Omental fat pad (tissue), 4 donors: ENCODE measurements around the gene LRP2BP. TPM values are rescaled to one million over a fixed set of nuclear protein-coding genes. Genes with fewer than 3 reads are reported as not detected.
"Not testable (repeated sequence)": the region's sequence is repeated elsewhere in the genome, so short reads cannot be mapped to it uniquely, and the experiment has no call there.

Experiments
- ATAC-seq: fragments of 150-250 bp; one replicate; pipeline ENCODE4 v1.9.1; 2016; ENCODE audit warnings: mild to moderate bottlenecking, moderate library complexity; ENCODE audit not compliant: low FRiP score
- DNase-seq: peaks from one replicate; pipeline ENCODE4 v3.0.0-alpha.2; 2019; ENCODE audit warnings: low spot score
- small RNA-seq: library from RNA; depleted of rRNA; stranded (forward); fragments of <200 nt; gene quantifications from one replicate; pipeline ENCODE3, GENCODE V24; 2016
- total RNA-seq, 4 donors: library from RNA; depleted of rRNA; stranded (reverse); fragments of >200 nt; gene quantifications; one replicate each; pipeline ENCODE4 v1.1.0, GENCODE V29; 2016
- TF ChIP-seq, protein P1 (sequence below), 3 donors: fragments of 450-650 bp; IDR thresholded peaks; one replicate each; pipeline ENCODE4 v1.5.1; 2016 to 2017; ENCODE audit warnings: antibody characterized with exemption in 3 of 3, mild to moderate bottlenecking in 3 of 3, moderate library complexity in 2 of 3

Gene LRP2BP
- total RNA-seq, 4 donors from 2014 or later, result 0.56 to 4.0 (median 1.7) TPM

- TF ChIP-seq, protein P1, sequence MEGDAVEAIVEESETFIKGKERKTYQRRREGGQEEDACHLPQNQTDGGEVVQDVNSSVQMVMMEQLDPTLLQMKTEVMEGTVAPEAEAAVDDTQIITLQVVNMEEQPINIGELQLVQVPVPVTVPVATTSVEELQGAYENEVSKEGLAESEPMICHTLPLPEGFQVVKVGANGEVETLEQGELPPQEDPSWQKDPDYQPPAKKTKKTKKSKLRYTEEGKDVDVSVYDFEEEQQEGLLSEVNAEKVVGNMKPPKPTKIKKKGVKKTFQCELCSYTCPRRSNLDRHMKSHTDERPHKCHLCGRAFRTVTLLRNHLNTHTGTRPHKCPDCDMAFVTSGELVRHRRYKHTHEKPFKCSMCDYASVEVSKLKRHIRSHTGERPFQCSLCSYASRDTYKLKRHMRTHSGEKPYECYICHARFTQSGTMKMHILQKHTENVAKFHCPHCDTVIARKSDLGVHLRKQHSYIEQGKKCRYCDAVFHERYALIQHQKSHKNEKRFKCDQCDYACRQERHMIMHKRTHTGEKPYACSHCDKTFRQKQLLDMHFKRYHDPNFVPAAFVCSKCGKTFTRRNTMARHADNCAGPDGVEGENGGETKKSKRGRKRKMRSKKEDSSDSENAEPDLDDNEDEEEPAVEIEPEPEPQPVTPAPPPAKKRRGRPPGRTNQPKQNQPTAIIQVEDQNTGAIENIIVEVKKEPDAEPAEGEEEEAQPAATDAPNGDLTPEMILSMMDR (IDR thresholded peaks at IDR 0.05), result no peak
- DNase-seq (no peak), ATAC-seq (no peak)
Measured at GRCh38 chr4:185323606-185324005, 72.1 kb downstream of the LRP2BP start.

DNA sequence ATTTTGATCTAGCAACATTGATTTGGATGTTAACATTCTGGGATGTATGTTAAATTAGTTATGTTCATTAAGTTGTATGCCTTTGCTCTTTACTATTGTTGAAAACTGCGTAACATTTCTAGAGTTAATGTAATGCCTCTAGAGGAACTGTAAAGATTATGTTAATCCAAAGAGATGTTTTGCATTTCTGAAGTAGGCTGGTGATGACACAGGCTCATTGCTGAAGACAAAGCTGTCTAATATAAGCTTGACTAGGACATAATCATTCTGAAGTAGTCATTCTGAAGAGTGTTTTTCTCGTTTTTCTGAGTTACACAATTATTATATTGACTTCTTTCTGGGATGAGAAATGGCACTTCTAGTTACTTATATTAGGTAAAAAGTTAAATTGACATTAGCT lies 72.9 kb downstream of the LRP2BP start:
- TF ChIP-seq, protein P1 (IDR thresholded peaks at IDR 0.05), result no peak
- ATAC-seq (no peak), DNase-seq (no peak)

- DNase-seq (no peak), ATAC-seq (no peak)
- TF ChIP-seq, protein P1 (IDR thresholded peaks at IDR 0.05), result no peak
Measured at GRCh38 chr4:185318679-185319078, 77.0 kb downstream of the LRP2BP start.

DNA sequence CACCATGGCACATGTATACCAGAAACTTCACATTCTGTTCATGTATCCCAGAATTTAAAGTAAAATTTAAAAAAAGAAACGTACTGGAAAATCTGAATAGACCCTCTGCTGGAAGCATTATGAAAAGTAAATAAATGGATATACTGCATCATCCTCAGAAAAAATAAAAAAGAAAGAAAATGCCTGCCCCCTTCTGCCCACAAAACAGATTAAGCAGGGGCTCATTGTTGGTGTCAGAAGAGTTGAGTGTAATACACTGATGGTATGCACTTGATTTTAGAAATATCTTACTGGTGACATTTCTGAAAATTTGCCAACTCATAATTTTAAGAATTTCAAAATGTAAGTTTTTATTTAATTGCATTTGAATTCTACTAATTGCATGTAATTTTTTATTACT lies 77.8 kb downstream of the LRP2BP start:
- no peak for DNase-seq
- TF ChIP-seq, protein P1 (IDR thresholded peaks at IDR 0.05), result no peak
- ATAC-seq, result no peak

DNA sequence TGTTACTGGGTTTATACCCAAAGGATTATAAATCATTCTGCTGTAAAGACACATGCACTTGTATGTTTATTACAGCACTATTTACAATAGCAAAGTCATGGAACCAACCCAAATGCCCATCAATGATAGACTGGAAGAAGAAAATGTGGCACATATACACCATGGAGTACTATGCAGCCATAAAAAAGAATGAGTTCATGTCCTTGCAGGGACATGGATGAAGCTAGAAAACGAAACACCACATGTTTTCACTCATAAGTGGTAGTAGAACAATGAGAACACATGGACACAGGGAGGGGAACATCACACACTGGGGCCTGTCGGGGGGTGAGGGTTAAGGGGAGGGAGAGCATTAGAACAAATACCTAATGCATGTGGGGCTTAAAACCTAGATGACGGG lies 78.3 kb downstream of the LRP2BP start:
- ATAC-seq, result not testable (repeated sequence)

More for the DNA sequence above, 78.3 kb downstream of the LRP2BP start:
- not testable (repeated sequence) for DNase-seq

Small RNA genes lying within 50 kb of the gene (small RNA-seq; reads per million reads assigned to genes)
- not detected for gene RF00019

Other genes with a start within 250 kb of the LRP2BP start
- gene CFAP97, start 191.9 kb downstream of the LRP2BP start, total RNA-seq, result 10 to 100 TPM; 27.7 to 34.7 (median 32.0) TPM
- gene SNX25, start 186.3 kb downstream of the LRP2BP start, total RNA-seq, result 10 to 100 TPM; 16.0 to 22.5 (median 21.9) TPM
- 10 to 100 TPM in 2 of 4 donors, 1 to 10 TPM in 2; 6.2 to 46.4 (median 11.1) TPM for gene ANKRD37, start 917 bp upstream of the LRP2BP start, total RNA-seq
- gene UFSP2, start 30.0 kb upstream of the LRP2BP start, total RNA-seq, result 10 to 100 TPM; 22.5 to 44.8 (median 26.4) TPM
- gene CCDC110, start 75.8 kb upstream of the LRP2BP start, total RNA-seq, result 1 to 10 TPM in 1 of 4 donors, under 1 TPM in 3; 0.19 to 2.8 (median 0.36) TPM
- gene PDLIM3, start 139.6 kb upstream of the LRP2BP start, total RNA-seq, result 100 to 1,000 TPM in 2 of 4 donors, 10 to 100 TPM in 2; 43.7 to 175 (median 107) TPM